AG10803 (cell line): ENCODE measurements around the gene ARL3.

Experiments used
- DNase-seq: peaks from one replicate; pipeline ENCODE4 v3.0.0; 2010; ENCODE audit warnings: low read depth
- H3K4me3 ChIP-seq: 2 replicates; pipeline ENCODE4 v1.5.1; 2011; ENCODE audit warnings: mild to moderate bottlenecking, low read length, control low read depth
- TF ChIP-seq, protein P1 (sequence below): conservative IDR thresholded peaks from 2 replicates; pipeline ENCODE4 v1.5.1; 2011; ENCODE audit warnings: mild to moderate bottlenecking, low read length, control low read depth, inconsistent platforms

ARL3 gene

GRCh38 chr10:102661658-102662028, 52.6 kb downstream of the ARL3 start:
- DNase-seq, result no peak
- H3K4me3 ChIP-seq, result no peak overlapping the region
- TF ChIP-seq, protein P1, sequence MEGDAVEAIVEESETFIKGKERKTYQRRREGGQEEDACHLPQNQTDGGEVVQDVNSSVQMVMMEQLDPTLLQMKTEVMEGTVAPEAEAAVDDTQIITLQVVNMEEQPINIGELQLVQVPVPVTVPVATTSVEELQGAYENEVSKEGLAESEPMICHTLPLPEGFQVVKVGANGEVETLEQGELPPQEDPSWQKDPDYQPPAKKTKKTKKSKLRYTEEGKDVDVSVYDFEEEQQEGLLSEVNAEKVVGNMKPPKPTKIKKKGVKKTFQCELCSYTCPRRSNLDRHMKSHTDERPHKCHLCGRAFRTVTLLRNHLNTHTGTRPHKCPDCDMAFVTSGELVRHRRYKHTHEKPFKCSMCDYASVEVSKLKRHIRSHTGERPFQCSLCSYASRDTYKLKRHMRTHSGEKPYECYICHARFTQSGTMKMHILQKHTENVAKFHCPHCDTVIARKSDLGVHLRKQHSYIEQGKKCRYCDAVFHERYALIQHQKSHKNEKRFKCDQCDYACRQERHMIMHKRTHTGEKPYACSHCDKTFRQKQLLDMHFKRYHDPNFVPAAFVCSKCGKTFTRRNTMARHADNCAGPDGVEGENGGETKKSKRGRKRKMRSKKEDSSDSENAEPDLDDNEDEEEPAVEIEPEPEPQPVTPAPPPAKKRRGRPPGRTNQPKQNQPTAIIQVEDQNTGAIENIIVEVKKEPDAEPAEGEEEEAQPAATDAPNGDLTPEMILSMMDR, result no peak

GRCh38 chr10:102660888-102661657, 53.1 kb downstream of the ARL3 start:
- TF ChIP-seq, protein P1, result no peak
- DNase-seq, result peak; percentile 84
- no peak overlapping the region for H3K4me3 ChIP-seq

DNA sequence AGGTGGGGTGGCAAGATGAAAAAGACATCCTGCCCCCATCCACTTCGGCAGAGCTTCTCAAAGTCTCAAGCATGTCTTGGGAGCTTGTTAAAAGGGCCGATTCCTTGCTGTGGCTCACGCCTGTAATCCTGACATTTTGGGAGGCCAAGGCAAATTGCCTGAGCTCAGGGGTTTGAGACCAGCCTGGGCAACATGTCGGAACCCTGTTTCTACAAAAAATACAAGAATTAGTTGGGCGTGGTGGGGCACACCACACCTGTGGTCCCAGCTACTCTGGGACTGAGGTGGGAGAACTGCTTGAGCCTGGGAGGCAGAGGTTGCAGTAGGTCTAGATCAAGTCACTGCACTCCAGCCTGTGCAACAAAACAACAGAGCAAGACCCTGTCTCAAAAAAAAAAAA, 55.4 kb downstream of the ARL3 start:
- TF ChIP-seq, protein P1, result no peak
- no peak overlapping the region for H3K4me3 ChIP-seq
- no peak for DNase-seq

DNA sequence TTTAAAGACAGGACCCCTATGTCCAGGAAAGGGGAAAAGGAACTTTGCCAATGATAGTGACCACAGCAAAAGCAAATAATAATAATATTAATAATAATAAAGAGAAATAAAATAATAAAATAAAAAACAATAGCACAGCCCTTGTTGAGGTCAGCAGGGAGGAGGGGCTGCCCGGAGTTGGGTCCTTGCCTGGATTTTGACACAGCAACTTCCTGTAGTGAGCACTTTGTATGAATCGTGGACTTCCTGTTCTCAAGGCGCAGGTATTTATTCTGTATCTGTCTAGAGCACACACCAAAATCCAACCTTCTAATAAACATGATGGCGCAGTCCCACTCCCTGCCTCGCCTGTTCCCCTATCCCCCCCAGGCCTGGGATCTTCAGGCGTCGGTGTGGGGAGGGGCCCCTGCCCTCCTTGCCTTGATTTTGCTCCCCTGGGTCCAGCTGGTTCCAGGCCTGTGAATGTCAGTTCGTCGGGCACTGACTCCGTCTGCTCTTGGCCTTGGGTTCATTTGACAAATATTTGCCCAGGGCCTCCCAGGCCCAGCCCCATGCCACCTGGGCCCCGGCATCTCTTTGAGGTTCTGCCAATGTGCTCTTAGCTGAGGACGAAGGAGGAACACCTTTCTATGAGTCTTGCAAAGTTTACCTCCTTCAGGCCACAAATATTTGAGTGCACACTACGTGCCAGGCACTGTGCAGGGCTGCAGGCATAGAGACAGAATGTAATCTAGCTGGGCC, 56.0 kb downstream of the ARL3 start:
- TF ChIP-seq, protein P1, result no peak
- no peak for DNase-seq
- H3K4me3 ChIP-seq, result no peak overlapping the region

DNA sequence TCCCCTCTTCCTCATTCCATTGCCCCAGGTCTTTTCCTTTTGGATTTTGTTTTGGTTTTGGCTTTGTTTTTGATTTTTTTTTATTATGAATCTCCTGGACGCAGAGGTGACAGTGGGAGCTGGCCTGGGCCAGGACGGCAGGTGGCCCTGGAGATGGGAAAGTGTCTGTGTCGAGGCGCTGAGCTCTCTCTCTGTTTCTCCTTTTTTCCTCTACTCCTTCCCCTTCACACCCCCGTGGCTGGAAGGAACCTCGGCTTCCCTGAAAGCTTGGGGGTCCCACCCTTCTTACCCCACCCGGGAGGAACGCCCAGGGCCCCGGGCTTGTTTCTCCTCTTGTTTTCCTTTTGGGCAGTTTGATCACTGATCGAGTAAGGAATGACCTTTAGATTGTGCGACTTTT, 56.7 kb downstream of the ARL3 start:
- H3K4me3 ChIP-seq, result no peak overlapping the region
- TF ChIP-seq, protein P1, result no peak
- DNase-seq, result no peak

DNA sequence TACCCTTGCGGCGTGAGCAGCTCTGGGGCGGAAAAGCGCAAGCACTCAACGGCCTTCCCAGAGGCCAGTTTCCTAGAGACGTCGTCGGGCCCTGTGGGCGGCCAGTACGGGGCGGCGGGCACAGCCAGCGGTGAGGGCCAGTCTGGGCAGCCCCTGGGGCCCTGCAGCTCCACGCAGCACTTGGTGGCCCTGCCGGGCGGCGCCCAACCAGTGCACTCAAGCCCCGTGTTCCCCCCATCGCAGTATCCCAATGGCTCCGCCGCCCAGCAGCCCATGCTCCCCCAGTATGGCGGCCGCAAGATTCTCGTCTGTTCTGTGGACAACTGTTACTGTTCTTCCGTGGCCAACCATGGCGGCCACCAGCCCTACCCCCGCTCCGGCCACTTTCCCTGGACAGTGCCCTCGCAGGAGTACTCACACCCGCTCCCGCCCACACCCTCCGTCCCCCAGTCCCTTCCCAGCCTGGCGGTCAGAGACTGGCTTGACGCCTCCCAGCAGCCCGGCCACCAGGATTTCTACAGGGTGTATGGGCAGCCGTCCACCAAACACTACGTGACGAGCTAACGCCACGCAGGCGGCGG, 57.3 kb downstream of the ARL3 start:
- no peak overlapping the region for H3K4me3 ChIP-seq
- TF ChIP-seq, protein P1, result no peak
- no peak for DNase-seq
